HG02938 (cell line): ENCODE measurements around the gene FCMR.
A peak's percentile ranks its signal among the peaks of the same experiment; 100 is the strongest.

Source experiments
- ATAC-seq: cut with Tn5 transposase; IDR thresholded peaks from one replicate; pipeline ENCODE4 v1.9.1; 2021; ENCODE audit warnings: mild to moderate bottlenecking, moderate library complexity; ENCODE audit not compliant: unreplicated experiment

Gene FCMR

DNA sequence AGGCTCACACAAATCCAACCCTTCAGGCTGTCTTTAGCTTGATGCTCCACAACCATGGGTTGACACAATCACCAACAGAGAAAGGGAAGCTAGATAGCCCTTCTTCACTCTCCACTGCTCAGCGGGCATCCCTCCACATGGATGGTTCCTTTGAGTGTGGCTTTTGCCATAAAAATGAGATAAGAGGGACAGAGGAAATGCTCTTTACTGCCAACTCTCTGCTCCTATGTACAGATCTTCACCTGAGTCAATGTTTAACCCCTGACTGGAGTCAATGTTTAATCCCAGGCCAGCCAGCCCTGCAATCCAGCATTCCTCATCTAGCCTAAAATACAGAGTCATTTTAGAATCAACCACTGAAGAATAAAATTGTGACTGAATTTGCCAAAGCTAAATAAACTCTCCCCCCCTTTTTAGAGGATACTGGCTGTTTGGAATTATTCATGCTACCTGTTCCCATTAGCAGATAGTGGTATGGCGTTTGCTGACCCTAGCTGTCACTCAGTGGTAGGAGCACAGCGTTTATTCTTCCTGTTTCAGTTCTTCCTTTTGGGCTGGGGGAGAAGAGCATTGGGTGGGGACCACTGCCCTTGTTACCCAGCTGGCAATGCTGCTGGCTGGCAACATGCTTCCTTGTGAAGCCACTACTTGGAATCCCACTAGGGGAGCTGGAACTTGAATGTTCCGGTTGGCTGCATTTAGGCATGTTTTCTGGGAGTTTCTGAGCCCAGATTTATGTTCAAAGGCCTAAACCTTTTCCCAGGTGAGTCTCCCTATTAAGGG is 29.8 kb upstream of the FCMR start:
- ATAC-seq = no peak

GRCh38 chr1:206949641-206950040 is 27.9 kb upstream of the FCMR start:
- no peak for ATAC-seq

DNA sequence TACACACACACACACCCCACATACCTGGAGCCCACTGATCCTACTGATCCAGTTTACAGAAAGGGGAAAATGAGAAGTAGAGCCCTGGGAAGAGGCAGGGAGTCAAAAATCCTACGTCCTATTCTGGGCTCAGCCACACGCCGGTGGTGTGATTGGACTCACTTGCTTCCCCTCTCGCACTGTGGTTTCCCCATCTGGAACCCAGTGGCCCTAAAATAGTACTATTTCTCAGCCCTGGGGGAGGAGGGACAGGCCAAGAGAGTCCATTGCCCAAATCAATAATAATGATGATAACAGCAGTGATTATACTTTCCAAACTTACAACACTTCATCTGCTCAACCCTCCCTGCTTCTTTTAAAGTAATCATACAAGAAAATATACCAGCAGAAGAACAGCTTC is 27.5 kb upstream of the FCMR start:
- ATAC-seq = no peak

- no peak for ATAC-seq
Measured at GRCh38 chr1:206947255-206947654, 25.5 kb upstream of the FCMR start.

- ATAC-seq = no peak
Measured at GRCh38 chr1:206946261-206946660, 24.5 kb upstream of the FCMR start, which contains the start of gene PIGR. TSS of gene PIGR (minus strand) at chr1:206946466. CDS start at chr1:206940531, 5,935 bp downstream.

DNA sequence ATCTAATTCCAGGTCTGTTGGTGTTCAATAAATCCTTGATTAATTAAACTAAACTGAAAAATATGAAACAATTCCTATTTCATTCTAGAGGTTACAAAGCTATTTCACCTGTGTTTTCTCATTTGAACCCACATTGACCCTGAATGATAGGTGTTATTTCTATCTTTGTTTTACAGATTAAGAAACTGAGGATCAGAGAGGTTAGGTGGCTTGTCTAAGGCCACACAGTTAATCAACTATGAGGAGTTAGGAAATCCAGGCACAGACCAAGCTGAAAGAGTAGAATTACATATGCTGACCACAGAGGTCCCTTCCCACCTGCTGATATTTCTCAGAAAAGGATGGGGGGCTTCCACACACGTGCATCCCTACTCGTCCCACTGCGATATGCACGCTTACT is 24.0 kb upstream of the FCMR start:
- no peak for ATAC-seq

DNA sequence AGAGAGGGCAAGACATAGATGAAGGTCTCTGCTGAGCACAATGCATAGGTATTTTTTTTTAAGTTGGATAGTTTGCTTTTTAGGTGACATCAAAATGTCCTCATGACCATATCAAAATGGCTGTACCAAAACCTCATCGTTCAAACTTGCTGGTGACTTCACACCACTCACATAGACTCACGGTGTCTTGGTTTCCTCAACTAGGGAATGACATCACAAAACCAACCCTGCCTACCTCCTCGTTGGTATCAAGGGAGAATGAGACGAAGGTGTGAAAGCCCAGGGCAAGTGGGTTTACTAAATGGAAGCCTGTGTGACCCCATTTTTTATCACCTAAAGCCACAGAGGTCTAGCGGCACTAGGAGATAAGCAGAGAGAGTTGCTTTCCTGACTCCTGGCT is 23.0 kb upstream of the FCMR start:
- no peak for ATAC-seq

DNA sequence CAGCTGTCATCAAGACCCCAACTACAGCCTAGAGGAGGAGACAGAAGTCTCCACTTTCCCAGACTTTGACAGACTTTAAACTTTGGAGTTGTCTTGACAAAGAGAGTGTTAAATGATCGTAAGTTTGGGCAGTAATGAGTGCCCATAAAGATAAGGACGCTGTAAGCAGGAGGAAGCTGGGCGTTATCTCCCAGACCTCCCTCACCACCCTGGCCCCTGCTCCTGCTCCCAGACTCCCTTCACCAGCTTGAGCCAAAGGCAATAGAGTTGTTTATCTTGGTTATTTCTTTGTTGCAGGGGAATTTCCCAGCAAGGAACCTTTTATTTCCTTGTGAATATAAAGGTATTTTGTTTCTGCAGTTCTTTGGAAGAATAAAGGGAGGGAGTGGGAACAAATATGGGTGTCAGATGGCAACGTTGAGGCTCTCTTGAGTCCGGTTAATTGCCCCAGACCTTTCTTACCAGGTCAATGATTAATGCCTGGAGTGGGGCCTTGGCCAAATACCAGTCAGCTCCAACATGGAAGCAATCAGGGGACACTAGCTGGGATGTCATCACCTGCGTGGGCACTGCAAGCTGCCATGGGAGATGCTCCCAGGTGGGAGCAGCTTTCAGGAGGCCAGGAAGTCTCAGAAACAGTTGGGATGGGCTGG is 20.2 kb upstream of the FCMR start:
- no peak for ATAC-seq

DNA sequence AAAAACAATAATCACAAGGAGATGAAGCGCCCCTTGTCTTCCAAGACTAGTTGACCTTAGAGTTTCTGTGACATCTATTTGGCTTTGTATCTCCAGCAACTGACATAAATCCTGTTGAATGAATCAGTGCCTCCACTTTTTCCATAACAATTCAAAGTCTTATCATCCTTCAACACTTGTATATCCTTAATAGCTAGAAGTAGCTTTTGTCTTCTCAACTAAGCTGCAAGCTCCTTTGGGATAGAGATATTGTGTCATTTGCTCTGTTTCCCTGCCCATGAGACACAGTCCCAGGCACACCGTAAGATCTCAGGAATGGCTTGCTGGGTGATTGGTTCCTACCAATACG is 18.8 kb upstream of the FCMR start:
- no peak for ATAC-seq

GRCh38 chr1:206939841-206940587 is 18.3 kb upstream of the FCMR start:
- ATAC-seq = no peak

DNA sequence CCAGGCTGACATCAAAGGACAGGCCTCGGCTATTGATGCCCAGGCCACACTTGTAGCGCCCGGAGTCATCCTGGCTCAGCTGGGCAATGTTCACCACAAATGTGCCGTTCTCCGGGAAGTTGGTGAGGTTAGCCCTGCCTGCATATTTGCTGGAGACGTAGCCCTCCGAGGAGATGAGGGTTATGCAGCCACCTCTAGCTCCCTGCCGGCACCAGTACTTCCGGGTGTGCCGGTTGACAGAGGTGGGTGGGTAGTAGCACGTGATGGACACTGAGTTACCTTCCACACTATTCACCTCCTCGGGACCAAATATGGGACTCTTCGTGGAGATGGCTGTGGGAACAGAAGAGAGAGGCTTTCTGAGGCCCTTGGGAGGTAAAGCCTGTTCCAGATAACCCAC is 17.4 kb upstream of the FCMR start:
- ATAC-seq = no peak

GRCh38 chr1:206937425-206937824 is 15.7 kb upstream of the FCMR start:
- ATAC-seq = no peak

GRCh38 chr1:206935491-206936067 is 13.8 kb upstream of the FCMR start:
- ATAC-seq = no peak

DNA sequence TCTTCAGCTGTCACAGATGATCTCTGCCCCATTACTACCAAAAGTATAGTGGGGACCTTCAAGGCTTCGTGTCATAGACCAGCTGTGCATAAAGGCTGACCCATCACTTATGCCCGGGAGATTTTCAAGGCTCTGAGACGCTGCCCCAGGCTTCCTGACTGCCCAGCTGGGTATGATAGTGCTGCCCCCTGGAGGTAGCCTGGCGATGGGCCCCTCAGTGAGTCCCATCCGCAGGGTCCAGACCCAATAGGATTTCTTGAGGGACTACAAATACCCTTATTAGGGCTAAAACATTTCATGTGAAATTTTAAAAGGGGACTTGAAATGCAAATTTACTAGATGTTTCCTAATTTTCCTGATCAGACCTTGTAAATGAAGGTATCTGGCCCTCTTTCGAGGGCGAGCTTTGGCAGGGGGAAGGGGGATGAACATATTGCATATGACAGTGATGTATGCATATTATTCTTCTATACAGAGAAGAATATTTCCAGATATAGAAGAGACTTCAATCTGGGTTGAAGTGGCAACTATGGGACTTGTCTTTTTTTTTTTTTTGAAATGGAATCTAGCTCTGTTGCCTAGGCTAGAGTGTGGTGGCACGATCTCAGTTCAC is 11.7 kb upstream of the FCMR start:
- no peak for ATAC-seq

GRCh38 chr1:206932177-206932576 is 10.4 kb upstream of the FCMR start:
- no peak for ATAC-seq

DNA sequence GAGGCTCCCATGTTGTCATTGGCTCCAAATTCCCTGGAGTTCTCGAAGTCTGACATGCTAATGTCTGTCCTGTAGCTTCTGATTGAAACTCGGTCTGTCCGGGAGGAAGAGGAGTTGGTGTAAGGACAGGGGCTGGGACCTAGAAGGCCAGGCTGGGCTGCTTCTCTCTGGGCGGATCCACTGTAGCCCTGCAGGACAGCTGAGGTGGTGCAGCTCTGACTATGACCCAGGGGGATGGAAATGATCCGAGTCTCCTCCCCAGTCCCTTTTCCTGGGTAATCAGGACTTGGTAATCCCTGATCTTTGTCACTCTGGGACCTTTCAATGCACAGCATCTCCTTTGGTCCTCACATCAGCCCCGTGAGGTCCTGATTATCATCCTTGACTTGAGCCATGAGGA is 10.0 kb upstream of the FCMR start:
- ATAC-seq = no peak

GRCh38 chr1:206930210-206930798 is 8.6 kb upstream of the FCMR start:
- ATAC-seq = peak; percentile 55

GRCh38 chr1:206929524-206929923 is 7.8 kb upstream of the FCMR start:
- ATAC-seq = no peak

GRCh38 chr1:206926286-206926685 is 4.5 kb upstream of the FCMR start:
- no peak for ATAC-seq

DNA sequence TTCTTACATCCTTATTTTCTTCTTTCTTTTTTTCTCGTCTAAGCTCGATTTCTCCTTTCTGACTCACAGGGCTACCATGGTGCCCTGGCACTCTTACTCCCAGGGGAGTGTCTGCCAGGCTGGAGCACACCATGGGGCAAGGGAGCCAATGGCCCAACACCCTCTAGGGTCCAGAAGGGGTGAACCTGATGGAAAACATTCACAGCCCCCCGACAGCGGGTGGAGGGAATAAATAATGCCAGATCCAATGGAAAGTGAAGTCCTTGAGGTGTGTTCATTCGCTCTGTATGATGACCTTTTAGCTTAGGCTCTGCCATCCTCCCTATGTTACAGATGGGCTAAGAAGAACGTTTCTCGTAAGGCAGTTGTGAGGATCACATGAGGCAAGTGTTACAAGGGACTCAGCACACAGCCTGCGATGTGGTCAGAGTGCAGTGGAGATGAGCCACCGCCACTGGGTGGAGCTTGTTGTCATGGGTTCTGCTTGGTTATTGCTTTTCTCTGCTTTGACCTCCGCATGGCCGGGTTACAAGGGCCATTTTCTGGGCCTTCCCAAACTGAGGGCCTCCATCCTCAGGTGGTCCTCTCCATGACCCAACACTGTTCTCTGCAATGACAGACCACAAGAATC is 3.5 kb upstream of the FCMR start:
- peak; percentile 59 for ATAC-seq
